ENCODE results near the gene LIMK1. TPM values are rescaled to one million over a fixed set of nuclear protein-coding genes. Genes with fewer than 3 reads are reported as not detected.
A peak's percentile ranks its signal among the peaks of the same experiment; 100 is the strongest.

LIMK1 gene
- total and polyA plus RNA-seq, 2 of the 13 experiments (the other 11 are each of a cell fraction or from before 2014, with no cell fraction given): 8.9 to 18.8 TPM

- intact Hi-C loops (cut with micrococcal nuclease; ENCODE audit: unreplicated experiment) (no loop called here), in situ Hi-C loops (cut with HindIII; ENCODE audit: extremely low pct_ligation_motif_present, low pct_unique_long_range_greater_than_20kb) (no loop called here)
- H3K4me1 ChIP-seq (ENCODE audit: insufficient read depth, low read length): no peaks in the 10 kb centered on the region
- 27% methylated on average over 8 of the region's 8 CpGs for WGBS (ENCODE audit: low lambda C conversion rate)
- H3K27me3 ChIP-seq (ENCODE audit: control insufficient read depth in 1 of 2, insufficient read depth in 2 of 2, low read length in 2 of 2): no peaks in the 10 kb centered on the region
- no peak overlapping the region for H3K9ac ChIP-seq (ENCODE audit: insufficient read depth, low read depth, low read length)
- H3K36me3 ChIP-seq (replicated peaks in 1 of 2; ENCODE audit: control insufficient read depth in 1 of 2, insufficient read depth in 2 of 2, low read length in 2 of 2): no peaks in the 10 kb centered on the region
- CTCF ChIA-PET (ENCODE audit: low intra/inter-chr PET ratio, low total read pairs): no interaction called here
- ATAC-seq: no peak
- H3K27ac ChIP-seq (ENCODE audit: extremely low read length, insufficient read depth, low read length): no peak overlapping the region
- H3K4me3 ChIP-seq (replicated peaks in 1 of 3; ENCODE audit: insufficient read depth in 1 of 3, low read depth in 2 of 3, low read length in 3 of 3): no peak overlapping the region
- BruUV-seq (replicated peaks): no TSS peak
- FAIRE-seq: no peak
- no peaks in the 10 kb centered on the region for H4K20me1 ChIP-seq (ENCODE audit: insufficient read depth, low read length)
- H3K79me2 ChIP-seq (ENCODE audit: insufficient read depth, low read length): no peaks in the 10 kb centered on the region
- H2AFZ ChIP-seq (ENCODE audit: low read length): no peak overlapping the region
- H3K9me3 ChIP-seq (ENCODE audit: low read length): no peaks in the 10 kb centered on the region
- POLR2A ChIA-PET: no interaction called here
- no peak overlapping the region for H3K4me2 ChIP-seq (ENCODE audit: low read depth, low read length)
- TF ChIP-seq SRF (IDR thresholded peaks at IDR 0.05; ENCODE audit: low read depth, low read length) (peak; percentile 58; the same call in 1 of the 2 replicates), ZNF121 (CRISPR knock-in tag; IDR thresholded peaks at IDR 0.05) (peak; percentile 63; the same call in 1 of the 2 replicates), ZNF331 (CRISPR knock-in tag; IDR thresholded peaks at IDR 0.05) (no peak)
- DNase-seq (ENCODE audit: low spot score): no peak
Observed at GRCh38 chr7:74134117-74134620, 50.6 kb downstream of the LIMK1 start.

GRCh38 chr7:74138334-74138867, 54.8 kb downstream of the LIMK1 start:
- Histone ChIP-seq H4K20me1 (ENCODE audit: insufficient read depth, low read length) (no peaks in the 10 kb centered on the region), H3K4me1 (ENCODE audit: insufficient read depth, low read length) (peaks cover 11% of the 10 kb centered on the region), H3K36me3 (replicated peaks in 1 of 2; ENCODE audit: control insufficient read depth in 1 of 2, insufficient read depth in 2 of 2, low read length in 2 of 2) (no peaks in the 10 kb centered on the region), H3K9ac (ENCODE audit: insufficient read depth, low read depth, low read length) (no peak overlapping the region), H3K9me3 (ENCODE audit: low read length) (no peaks in the 10 kb centered on the region), H3K4me3 (replicated peaks in 1 of 3; ENCODE audit: insufficient read depth in 1 of 3, low read depth in 2 of 3, low read length in 3 of 3) (no peak overlapping the region), H2AFZ (ENCODE audit: low read length) (no peak overlapping the region), H3K27me3 (ENCODE audit: control insufficient read depth in 1 of 2, insufficient read depth in 2 of 2, low read length in 2 of 2) (no peaks in the 10 kb centered on the region), H3K79me2 (ENCODE audit: insufficient read depth, low read length) (no peaks in the 10 kb centered on the region), H3K4me2 (ENCODE audit: low read depth, low read length) (no peak overlapping the region), H3K27ac (ENCODE audit: extremely low read length, insufficient read depth, low read length) (no peak overlapping the region)
- in situ Hi-C loops (cut with HindIII; ENCODE audit: extremely low pct_ligation_motif_present, low pct_unique_long_range_greater_than_20kb) (no loop called here), intact Hi-C loops (cut with micrococcal nuclease; ENCODE audit: unreplicated experiment) (no loop called here)
- no peak for ATAC-seq
- ChIA-PET POLR2A (no interaction called here), CTCF (ENCODE audit: low intra/inter-chr PET ratio, low total read pairs) (no interaction called here)
- no peak for DNase-seq (ENCODE audit: low spot score)
- no TSS peak for BruUV-seq (replicated peaks)
- no peak for FAIRE-seq
- 79% methylated on average over 12 of the region's 12 CpGs for WGBS (ENCODE audit: low lambda C conversion rate)
- no peak for TF ChIP-seq KLF15 (CRISPR knock-in tag; IDR thresholded peaks at IDR 0.05; ENCODE audit: borderline replicate concordance)
- no peak for TF ChIP-seq HDAC6 (IDR thresholded peaks at IDR 0.05; ENCODE audit: low read depth, low read length)
- no peak for TF ChIP-seq MED13 (CRISPR knock-in tag; IDR thresholded peaks at IDR 0.05)
- TF ChIP-seq ZNF546 (CRISPR knock-in tag; conservative IDR thresholded peaks at IDR 0.05): no peak
- TF ChIP-seq FOXA1 (IDR thresholded peaks at IDR 0.05): no peak
- no peak for TF ChIP-seq FOXA1 (CRISPR knock-in tag; IDR thresholded peaks at IDR 0.05)
- no peak for TF ChIP-seq NR1H2 (CRISPR knock-in tag; IDR thresholded peaks at IDR 0.05; ENCODE audit: borderline replicate concordance, low read depth)
- TF ChIP-seq SIN3A (IDR thresholded peaks at IDR 0.05; ENCODE audit: borderline replicate concordance, low read depth, low read length): no peak
- TF ChIP-seq ZBTB21 (CRISPR knock-in tag; IDR thresholded peaks at IDR 0.05): no peak
- no peak for TF ChIP-seq REPIN1 (CRISPR knock-in tag; IDR thresholded peaks at IDR 0.05; ENCODE audit: borderline replicate concordance, low read depth)
- TF ChIP-seq EED (CRISPR knock-in tag; IDR thresholded peaks at IDR 0.05): no peak

All from HepG2 (cell line).